Peyer's patch (tissue), 4 donors: ENCODE data around the gene CISH. TPM values are rescaled to one million over a fixed set of nuclear protein-coding genes. Genes with fewer than 3 reads are reported as not detected.

ENCODE experiments used
- DNase-seq, 3 donors: peaks; one replicate each; pipeline ENCODE4 v3.0.0-alpha.2; 2017 to 2019
- H3K27ac ChIP-seq, 4 donors: fragments of 200-600 bp; sonication (generic); one replicate each; pipeline ENCODE4 v1.5.1; 2016 to 2019
- H3K27me3 ChIP-seq, 2 donors: fragments of 200-600 bp; sonication (generic); one replicate each; pipeline ENCODE4 v1.5.1; 2019
- H3K36me3 ChIP-seq, 3 donors: fragments of 200-600 bp; sonication (generic); one replicate each; pipeline ENCODE4 v1.5.1; 2016 to 2019
- H3K4me1 ChIP-seq, 4 donors: fragments of 200-600 bp; sonication (generic); one replicate each; pipeline ENCODE4 v1.5.1; 2016 to 2019
- H3K4me3 ChIP-seq, 4 donors: fragments of 200-600 bp; sonication (generic); 1 replicate in 3 of 4; 2 replicates in 1 of 4; pipeline ENCODE4 v1.5.1; 2016 to 2019; ENCODE audit warnings: mild to moderate bottlenecking in 1 of 4
- H3K9me3 ChIP-seq, 4 donors: fragments of 200-600 bp; sonication (generic); one replicate each; pipeline ENCODE4 v1.5.1; 2016 to 2019; ENCODE audit warnings: mild to moderate bottlenecking in 1 of 4
- CTCF ChIP-seq, 6 experiments: fragments of 450-650 bp in 4 of 6; fragments of 200-600 bp in 2 of 6; sonication (generic) in 1 of 6; IDR thresholded peaks; one replicate each; pipeline ENCODE4 v1.5.1; 2017 to 2019; ENCODE audit warnings: antibody characterized with exemption in 6 of 6, mild to moderate bottlenecking in 3 of 6, moderate library complexity in 1 of 6
- POLR2A ChIP-seq, 2 donors: fragments of 450-650 bp; IDR thresholded peaks; one replicate each; pipeline ENCODE4 v1.5.1; 2017; ENCODE audit warnings: antibody characterized with exemption in 2 of 2, mild to moderate bottlenecking in 2 of 2, moderate library complexity in 2 of 2
- total RNA-seq, 4 donors: library from RNA; depleted of rRNA; stranded (reverse); fragments of >200 nt; gene quantifications; one replicate each; pipeline ENCODE4 v1.1.0, GENCODE V29; 2016

The CISH gene
- total RNA-seq, 4 donors from 2014 or later, result 9.7 to 13.5 (median 10.9) TPM

GRCh38 chr3:50651920-50652529 lies 40.5 kb upstream of the CISH start:
- Histone ChIP-seq H3K36me3 (peaks cover 0 to 18% (median 0%) of the 10 kb centered on the region in 3 donors), H3K4me3 (no peak overlapping the region), H3K9me3 (no peaks in the 10 kb centered on the region), H3K27ac (no peak overlapping the region), H3K27me3 (no peaks in the 10 kb centered on the region), H3K4me1 (no peaks in the 10 kb centered on the region)
- DNase-seq, result no peak
- TF ChIP-seq POLR2A (IDR thresholded peaks at IDR 0.05) (no peak), CTCF (IDR thresholded peaks at IDR 0.05) (no peak)

GRCh38 chr3:50651445-50651844 lies 39.9 kb upstream of the CISH start:
- no peaks in the 10 kb centered on the region for H3K27me3 ChIP-seq
- no peak for TF ChIP-seq CTCF (IDR thresholded peaks at IDR 0.05)
- TF ChIP-seq POLR2A (IDR thresholded peaks at IDR 0.05), result no peak
- no peak for DNase-seq
- H3K4me1 ChIP-seq, result no peaks in the 10 kb centered on the region
- H3K36me3 ChIP-seq, result peaks cover 0 to 23% (median 0%) of the 10 kb centered on the region in 3 donors
- no peak overlapping the region for H3K4me3 ChIP-seq
- H3K27ac ChIP-seq, result no peak overlapping the region
- H3K9me3 ChIP-seq, result no peaks in the 10 kb centered on the region

- no peak for DNase-seq
- H3K4me1 ChIP-seq, result no peaks in the 10 kb centered on the region
- no peak overlapping the region for H3K27ac ChIP-seq
- no peak overlapping the region for H3K4me3 ChIP-seq
- no peaks in the 10 kb centered on the region for H3K9me3 ChIP-seq
- no peaks in the 10 kb centered on the region for H3K27me3 ChIP-seq
- no peak for TF ChIP-seq POLR2A (IDR thresholded peaks at IDR 0.05)
- peaks cover 0 to 36% (median 0%) of the 10 kb centered on the region in 3 donors for H3K36me3 ChIP-seq
Measured at GRCh38 chr3:50650018-50650417, 38.4 kb upstream of the CISH start.

- Histone ChIP-seq H3K4me1 (no peaks in the 10 kb centered on the region), H3K36me3 (peaks cover 0 to 41% (median 0%) of the 10 kb centered on the region in 3 donors), H3K27ac (no peak overlapping the region), H3K4me3 (no peak overlapping the region), H3K27me3 (no peaks in the 10 kb centered on the region), H3K9me3 (no peaks in the 10 kb centered on the region)
- TF ChIP-seq POLR2A (IDR thresholded peaks at IDR 0.05), result no peak
- no peak for DNase-seq
Measured at GRCh38 chr3:50649451-50649931, 37.9 kb upstream of the CISH start.

GRCh38 chr3:50648944-50649343 lies 37.4 kb upstream of the CISH start:
- DNase-seq, result no peak
- Histone ChIP-seq H3K27me3 (no peaks in the 10 kb centered on the region), H3K36me3 (peaks cover 0 to 46% (median 0%) of the 10 kb centered on the region in 3 donors), H3K4me1 (no peaks in the 10 kb centered on the region), H3K27ac (no peak overlapping the region), H3K9me3 (no peaks in the 10 kb centered on the region), H3K4me3 (no peak overlapping the region)
- no peak for TF ChIP-seq POLR2A (IDR thresholded peaks at IDR 0.05)
- no peak for TF ChIP-seq CTCF (IDR thresholded peaks at IDR 0.05)

GRCh38 chr3:50648313-50648712 lies 36.7 kb upstream of the CISH start:
- no peak for DNase-seq
- Histone ChIP-seq H3K4me3 (no peak overlapping the region), H3K27ac (no peak overlapping the region), H3K9me3 (no peaks in the 10 kb centered on the region), H3K36me3 (peaks cover 0 to 53% (median 0%) of the 10 kb centered on the region in 3 donors), H3K4me1 (no peaks in the 10 kb centered on the region), H3K27me3 (no peaks in the 10 kb centered on the region)
- TF ChIP-seq POLR2A (IDR thresholded peaks at IDR 0.05) (no peak), CTCF (IDR thresholded peaks at IDR 0.05) (no peak)
